Activated naive CD4-positive, alpha-beta T cell treated with anti-CD3 and anti-CD28 coated beads, Interleukin-2, amount 10 ng/mL, durations not matched to agents 7 days and 5 days (primary cell): ENCODE data around the gene NLGN1.
"Not testable (repeated sequence)": the region's sequence is repeated elsewhere in the genome, so short reads cannot be mapped to it uniquely, and the experiment has no call there.

Source experiments
- CTCF ChIA-PET: fragments of 350-600 bp; sonication (Branson Sonifier 250); formaldehyde crosslinking; loops from one replicate; lab custom pipeline; 2021; ENCODE audit warnings: antibody characterized with exemption; lab: Charles Lee
- DNase-seq: peaks from one replicate; pipeline ENCODE4 v3.0.0-alpha.2; 2020
- H3K27ac Mint-ChIP-seq: one replicate; pipeline ENCODE4 v1.8.0; 2021; ENCODE audit warnings: mild to moderate bottlenecking, moderate library complexity, mixed read lengths
- H3K27me3 Mint-ChIP-seq: one replicate; pipeline ENCODE4 v1.8.0; 2021; ENCODE audit warnings: mild to moderate bottlenecking, mixed read lengths
- H3K36me3 Mint-ChIP-seq: one replicate; pipeline ENCODE4 v1.8.0; 2021; ENCODE audit warnings: mixed read lengths
- H3K4me1 Mint-ChIP-seq: one replicate; pipeline ENCODE4 v1.8.0; 2021; ENCODE audit warnings: mixed read lengths
- H3K4me3 Mint-ChIP-seq: one replicate; pipeline ENCODE4 v1.8.0; 2021; ENCODE audit warnings: mild to moderate bottlenecking, moderate library complexity, mixed read lengths
- H3K9me3 Mint-ChIP-seq: one replicate; pipeline ENCODE4 v1.8.0; 2021; ENCODE audit warnings: mixed read lengths

The NLGN1 gene

GRCh38 chr3:173397161-173398110 lies at the start of gene NLGN1:
Gene NLGN1 (plus strand): TSS chr3:173397744.
- peaks cover 47% of the 10 kb centered on the region for H3K27me3 Mint-ChIP-seq
- no peak for DNase-seq
- peaks cover 30% of the 10 kb centered on the region for H3K4me1 Mint-ChIP-seq
- no peaks in the 10 kb centered on the region for H3K9me3 Mint-ChIP-seq
- H3K36me3 Mint-ChIP-seq, result peaks cover 4% of the 10 kb centered on the region
- CTCF ChIA-PET, result no interaction called here
- H3K27ac Mint-ChIP-seq, result no peak within 1 kb of the TSS
- peak within 1 kb of the TSS; percentile 35 for H3K4me3 Mint-ChIP-seq

GRCh38 chr3:173351886-173352285 lies 45.7 kb upstream of the NLGN1 start:
- no peaks in the 10 kb centered on the region for H3K27me3 Mint-ChIP-seq
- no peak for DNase-seq
- no peak overlapping the region for H3K4me3 Mint-ChIP-seq
- H3K4me1 Mint-ChIP-seq, result no peaks in the 10 kb centered on the region
- peaks cover 12% of the 10 kb centered on the region for H3K9me3 Mint-ChIP-seq
- H3K36me3 Mint-ChIP-seq, result no peaks in the 10 kb centered on the region
- H3K27ac Mint-ChIP-seq, result no peak overlapping the region
- CTCF ChIA-PET, result interaction anchor here (0.6 kb wide), 1 partner anchor 337 kb away, joined by 4 read pairs; no protein-coding TSS in a partner anchor

- CTCF ChIA-PET, result interaction anchor here (0.6 kb wide), 1 partner anchor 1803 kb away, joined by 4 read pairs; no protein-coding TSS in a partner anchor
- not testable (repeated sequence) for H3K27ac Mint-ChIP-seq, H3K4me3 Mint-ChIP-seq, H3K9me3 Mint-ChIP-seq, H3K4me1 Mint-ChIP-seq, DNase-seq, H3K36me3 Mint-ChIP-seq, H3K27me3 Mint-ChIP-seq
Measured at GRCh38 chr3:173353137-173353536, 44.4 kb upstream of the NLGN1 start.

- Mint-ChIP-seq H3K27ac (no peak overlapping the region), H3K27me3 (no peaks in the 10 kb centered on the region), H3K36me3 (no peaks in the 10 kb centered on the region), H3K9me3 (peaks cover 5% of the 10 kb centered on the region), H3K4me3 (no peak overlapping the region), H3K4me1 (no peaks in the 10 kb centered on the region)
- CTCF ChIA-PET, result no interaction called here
- no peak for DNase-seq
Measured at GRCh38 chr3:173354124-173354523, 43.4 kb upstream of the NLGN1 start.

GRCh38 chr3:173371848-173372487 lies 25.6 kb upstream of the NLGN1 start:
- Mint-ChIP-seq H3K27me3 (no peaks in the 10 kb centered on the region), H3K4me3 (no peak overlapping the region), H3K9me3 (no peaks in the 10 kb centered on the region), H3K36me3 (no peaks in the 10 kb centered on the region), H3K27ac (no peak overlapping the region), H3K4me1 (no peaks in the 10 kb centered on the region)
- no peak for DNase-seq
- CTCF ChIA-PET, result interaction anchor here (0.9 kb wide), 1 partner anchor 10 kb away, joined by 3 read pairs; no protein-coding TSS in a partner anchor

- DNase-seq, result no peak
- Mint-ChIP-seq H3K4me1 (no peaks in the 10 kb centered on the region), H3K27me3 (no peaks in the 10 kb centered on the region), H3K9me3 (no peaks in the 10 kb centered on the region), H3K4me3 (no peak overlapping the region), H3K27ac (no peak overlapping the region), H3K36me3 (no peaks in the 10 kb centered on the region)
- CTCF ChIA-PET, result no interaction called here
Measured at GRCh38 chr3:173380681-173381080, 16.9 kb upstream of the NLGN1 start.

- H3K9me3 Mint-ChIP-seq, H3K4me3 Mint-ChIP-seq, DNase-seq, H3K27me3 Mint-ChIP-seq, H3K4me1 Mint-ChIP-seq, H3K27ac Mint-ChIP-seq, H3K36me3 Mint-ChIP-seq: not testable (repeated sequence)
- CTCF ChIA-PET, result interaction anchor here (1.1 to 1.6 kb wide), 2 partner anchors 8 to 10 kb away, joined by 3 read pairs; no protein-coding TSS in a partner anchor
Measured at GRCh38 chr3:173381936-173382335, 15.6 kb upstream of the NLGN1 start.

GRCh38 chr3:173395073-173395411 lies 2.5 kb upstream of the NLGN1 start:
- Mint-ChIP-seq H3K27ac (peak overlapping the region; percentile 70), H3K36me3 (peaks cover 4% of the 10 kb centered on the region), H3K9me3 (no peaks in the 10 kb centered on the region), H3K4me3 (peak overlapping the region; percentile 66), H3K4me1 (peaks cover 30% of the 10 kb centered on the region), H3K27me3 (peaks cover 47% of the 10 kb centered on the region)
- CTCF ChIA-PET, result no interaction called here
- no peak for DNase-seq

GRCh38 chr3:173395412-173396181 lies 1.9 kb upstream of the NLGN1 start:
- no peaks in the 10 kb centered on the region for H3K9me3 Mint-ChIP-seq
- peak overlapping the region; percentile 66 for H3K4me3 Mint-ChIP-seq
- H3K27me3 Mint-ChIP-seq, result peaks cover 47% of the 10 kb centered on the region
- H3K36me3 Mint-ChIP-seq, result peaks cover 4% of the 10 kb centered on the region
- H3K4me1 Mint-ChIP-seq, result peaks cover 30% of the 10 kb centered on the region
- CTCF ChIA-PET, result no interaction called here
- peak overlapping the region; percentile 70 for H3K27ac Mint-ChIP-seq
- DNase-seq, result peak; percentile 62

- peaks cover 30% of the 10 kb centered on the region for H3K4me1 Mint-ChIP-seq
- CTCF ChIA-PET, result no interaction called here
- peak overlapping the region; percentile 66 for H3K4me3 Mint-ChIP-seq
- no peak for DNase-seq
- no peak overlapping the region for H3K27ac Mint-ChIP-seq
- no peaks in the 10 kb centered on the region for H3K9me3 Mint-ChIP-seq
- H3K27me3 Mint-ChIP-seq, result peaks cover 47% of the 10 kb centered on the region
- peaks cover 4% of the 10 kb centered on the region for H3K36me3 Mint-ChIP-seq
Measured at GRCh38 chr3:173396191-173397041, 1.1 kb upstream of the NLGN1 start.

- no peak overlapping the region for H3K27ac Mint-ChIP-seq
- H3K4me1 Mint-ChIP-seq, result peaks cover 30% of the 10 kb centered on the region
- CTCF ChIA-PET, result no interaction called here
- no peak for DNase-seq
- H3K4me3 Mint-ChIP-seq, result no peak overlapping the region
- no peaks in the 10 kb centered on the region for H3K9me3 Mint-ChIP-seq
- H3K27me3 Mint-ChIP-seq, result peaks cover 47% of the 10 kb centered on the region
- peaks cover 4% of the 10 kb centered on the region for H3K36me3 Mint-ChIP-seq
Measured at GRCh38 chr3:173398111-173398479, 551 bp downstream of the NLGN1 start.

GRCh38 chr3:173399044-173399443 lies 1.5 kb downstream of the NLGN1 start:
- CTCF ChIA-PET, result no interaction called here

GRCh38 chr3:173401369-173401768 lies 3.8 kb downstream of the NLGN1 start:
- Mint-ChIP-seq H3K9me3 (no peaks in the 10 kb centered on the region), H3K36me3 (peaks cover 4% of the 10 kb centered on the region), H3K27me3 (peaks cover 28% of the 10 kb centered on the region), H3K4me1 (peaks cover 13% of the 10 kb centered on the region), H3K27ac (no peak overlapping the region), H3K4me3 (no peak overlapping the region)
- CTCF ChIA-PET, result no interaction called here
- DNase-seq, result no peak

More at GRCh38 chr3:173399044-173399443, 1.5 kb downstream of the NLGN1 start:
- DNase-seq, result no peak
- Mint-ChIP-seq H3K4me3 (no peak overlapping the region), H3K27ac (no peak overlapping the region), H3K9me3 (no peaks in the 10 kb centered on the region), H3K4me1 (peaks cover 30% of the 10 kb centered on the region), H3K36me3 (peaks cover 4% of the 10 kb centered on the region), H3K27me3 (peaks cover 47% of the 10 kb centered on the region)
